GM23248 (cell line): Measurements from ENCODE around the gene LYZL6. TPM values are rescaled to one million over a fixed set of nuclear protein-coding genes. Genes with fewer than 3 reads are reported as not detected.
A peak's percentile ranks its signal among the peaks of the same experiment; 100 is the strongest.
"Not testable (repeated sequence)": the region's sequence is repeated elsewhere in the genome, so short reads cannot be mapped to it uniquely, and the experiment has no call there.

ENCODE experiments used
- DNase-seq: peaks from one replicate; pipeline ENCODE4 v3.0.0-alpha.2; 2015
- H2AFZ ChIP-seq: fragments of 200-600 bp; sonication (generic); 2 replicates; pipeline ENCODE4 v1.6.1; 2016; ENCODE audit warnings: antibody characterized with exemption
- H3F3A ChIP-seq: fragments of 200-600 bp; sonication (generic); 2 replicates; pipeline ENCODE4 v1.6.1; 2016; ENCODE audit warnings: mild to moderate bottlenecking, antibody characterized with exemption, mixed run types; ENCODE audit not compliant: insufficient read depth
- H3K27ac ChIP-seq: fragments of 200-600 bp; sonication (generic); 2 replicates; pipeline ENCODE4 v1.5.1; 2016; ENCODE audit warnings: mild to moderate bottlenecking
- H3K27me3 ChIP-seq: fragments of 200-600 bp; sonication (generic); replicated peaks from 2 replicates; pipeline ENCODE4 v1.6.1; 2016; ENCODE audit warnings: mild to moderate bottlenecking; ENCODE audit not compliant: insufficient read depth
- H3K36me3 ChIP-seq: fragments of 200-600 bp; sonication (generic); 2 replicates; pipeline ENCODE4 v1.6.1; 2016; ENCODE audit warnings: low read depth, mild to moderate bottlenecking
- H3K4me1 ChIP-seq: fragments of 200-600 bp; sonication (generic); 2 replicates; pipeline ENCODE4 v1.6.1; 2016; ENCODE audit warnings: mild to moderate bottlenecking; ENCODE audit not compliant: insufficient read depth
- H3K4me2 ChIP-seq: fragments of 200-600 bp; sonication (generic); one replicate; pipeline ENCODE4 v1.6.1; 2016; ENCODE audit warnings: mild to moderate bottlenecking; ENCODE audit not compliant: unreplicated experiment
- H3K4me3 ChIP-seq: fragments of 200-600 bp; sonication (generic); 2 replicates; pipeline ENCODE4 v1.5.1; 2016; ENCODE audit warnings: mild to moderate bottlenecking
- H3K79me2 ChIP-seq: fragments of 200-600 bp; sonication (generic); 2 replicates; pipeline ENCODE4 v1.6.1; 2016; ENCODE audit warnings: mild to moderate bottlenecking; ENCODE audit not compliant: insufficient read depth
- H3K9ac ChIP-seq: fragments of 200-600 bp; sonication (generic); 2 replicates; pipeline ENCODE4 v1.6.1; 2016; ENCODE audit warnings: mild to moderate bottlenecking
- H3K9me2 ChIP-seq: fragments of 200-600 bp; sonication (generic); 2 replicates; pipeline ENCODE4 v1.6.1; 2016; ENCODE audit warnings: mixed run types, mild to moderate bottlenecking, moderate library complexity; ENCODE audit not compliant: insufficient read depth
- H3K9me3 ChIP-seq: fragments of 200-600 bp; sonication (generic); one replicate; pipeline ENCODE4 v1.6.1; 2017; ENCODE audit warnings: low read depth
- H4K20me1 ChIP-seq: fragments of 200-600 bp; sonication (generic); 2 replicates; pipeline ENCODE4 v1.6.0; 2016; ENCODE audit not compliant: insufficient read depth
- EZH2 ChIP-seq: fragments of 200-600 bp; sonication (generic); IDR thresholded peaks from 2 replicates; pipeline ENCODE4 v1.6.1; 2018; ENCODE audit warnings: antibody characterized with exemption, mild to moderate bottlenecking; ENCODE audit not compliant: insufficient read depth, poor library complexity, severe bottlenecking
- EZH2phosphoT487 ChIP-seq: fragments of 200-600 bp; sonication (generic); IDR thresholded peaks from 2 replicates; pipeline ENCODE4 v1.6.1; 2018; ENCODE audit warnings: antibody characterized with exemption, moderate library complexity, mild to moderate bottlenecking, low read depth; ENCODE audit not compliant: insufficient read depth
- WGBS, 2 experiments: methylation state at CpG; one replicate each; pipeline ENCODE4 v1.1.6; 2015 to 2017; ENCODE audit warnings: low lambda C conversion rate in 2 of 2, low coverage in 1 of 2; ENCODE audit errors: missing lambda C conversion rate in 2 of 2; 5-methylcytosine and 5-hydroxymethylcytosine counted together
- in situ Hi-C: fragments of 300-500 bp; cut with MboI; formaldehyde crosslinking; loops from 2 replicates; pipeline ENCODE4 v1.15.0; 2020
- polyA plus RNA-seq: library from polyadenylated mRNA; unstranded; fragments of >200 nt; fragmentation: Nextera tagmentation; extraction: Ambion mirVana; gene quantifications from 2 replicates; pipeline ENCODE4 v1.2.1, GENCODE V29; 2016
- total RNA-seq: library from RNA; depleted of rRNA; stranded (reverse); fragments of >200 nt; shearing (Covaris generic); gene quantifications from 2 replicates; pipeline ENCODE4 v1.2.3, GENCODE V29; 2014

Gene LYZL6
- total and polyA plus RNA-seq, 2 experiments from 2014 or later: not detected

DNA sequence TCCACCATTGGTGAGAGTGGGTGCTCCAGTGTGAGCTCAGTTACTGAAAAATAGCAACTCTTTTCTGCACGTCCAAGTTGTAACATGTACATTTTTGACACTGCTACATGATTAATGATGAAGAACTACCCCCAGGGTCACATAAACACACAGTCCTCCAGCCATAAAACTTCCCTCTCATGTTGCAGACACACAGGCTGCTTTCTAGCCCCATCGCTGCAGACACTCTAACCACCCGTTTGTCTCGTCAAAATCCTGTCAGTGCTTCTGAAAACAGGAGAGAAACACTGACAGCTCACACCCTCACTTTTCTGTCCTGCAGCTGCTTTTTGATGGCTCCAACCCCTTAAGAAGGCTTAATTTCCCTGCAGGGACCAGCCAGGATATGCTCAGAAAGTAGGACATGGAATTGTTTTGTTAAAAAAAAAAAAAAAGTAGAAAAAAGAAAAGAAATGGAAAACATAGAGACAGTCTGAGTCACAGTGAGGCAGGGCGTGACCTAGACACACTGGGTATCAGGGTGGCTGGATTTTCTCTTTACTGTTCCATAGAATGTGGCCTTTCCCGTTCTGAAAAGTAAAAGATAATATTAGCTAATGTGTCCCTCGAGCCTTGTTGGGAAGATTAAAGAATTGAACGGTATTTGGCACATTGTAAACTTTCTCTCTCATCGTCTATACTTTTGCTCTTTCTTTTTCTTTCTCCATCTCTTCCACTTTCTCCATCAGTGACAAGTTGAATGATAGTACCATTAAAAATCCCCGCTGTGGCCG, 42.6 kb downstream of the LYZL6 start:
- 20 to 22% methylated on average over 11 of the region's 11 CpGs for WGBS, 2 experiments
- peak; percentile 42 for DNase-seq
- H3K9ac ChIP-seq: no peak overlapping the region

DNA sequence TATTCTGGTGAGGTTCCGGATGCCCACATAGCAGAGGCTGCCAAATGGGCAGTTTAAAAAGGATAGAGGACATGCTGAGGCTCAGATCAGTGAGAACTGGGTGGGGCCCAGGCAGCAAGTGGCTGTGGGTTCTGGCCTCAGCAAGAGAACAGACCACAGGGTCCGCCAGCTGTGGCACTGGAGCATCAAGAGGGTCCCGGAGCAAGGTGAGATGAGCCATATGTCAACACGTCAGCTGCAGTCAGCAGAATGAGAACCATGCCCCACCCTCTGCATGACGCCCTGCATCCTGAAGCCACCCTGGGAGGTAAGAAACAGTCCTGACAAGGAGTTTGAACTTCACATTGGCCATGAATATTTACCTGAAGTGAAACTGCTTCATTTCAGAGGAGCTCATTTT, 43.2 kb downstream of the LYZL6 start:
- no peaks in the 10 kb centered on the region for H3K79me2 ChIP-seq
- no peaks in the 10 kb centered on the region for H3K9me3 ChIP-seq
- H3K9me2 ChIP-seq: no peaks in the 10 kb centered on the region
- H3K4me3 ChIP-seq: no peak overlapping the region
- DNase-seq: no peak
- WGBS, 2 experiments: 38 to 45% methylated on average over 5 of the region's 5 CpGs
- H3K4me2 ChIP-seq: no peak overlapping the region
- H3K27ac ChIP-seq: no peak overlapping the region
- TF ChIP-seq EZH2phosphoT487 (no peak), EZH2 (no peak)
- H3K4me1 ChIP-seq: no peaks in the 10 kb centered on the region; the same call in 1 of the 2 replicates
- H3K9ac ChIP-seq: no peak overlapping the region
- in situ Hi-C loops: no loop called here
- no peaks in the 10 kb centered on the region; the same call in 1 of the 2 replicates for H3K27me3 ChIP-seq
- H3F3A ChIP-seq: no peaks in the 10 kb centered on the region
- H4K20me1 ChIP-seq: no peaks in the 10 kb centered on the region
- no peaks in the 10 kb centered on the region for H3K36me3 ChIP-seq
- H2AFZ ChIP-seq: no peak overlapping the region; the same call in 1 of the 2 replicates

More for the DNA sequence above, 42.6 kb downstream of the LYZL6 start:
- TF ChIP-seq EZH2 (no peak), EZH2phosphoT487 (no peak)
- H3K4me2 ChIP-seq: no peak overlapping the region
- H3K9me3 ChIP-seq: no peaks in the 10 kb centered on the region
- no peak overlapping the region for H3K4me3 ChIP-seq
- in situ Hi-C loops: no loop called here
- no peak overlapping the region for H3K27ac ChIP-seq
- H4K20me1 ChIP-seq: no peaks in the 10 kb centered on the region
- no peaks in the 10 kb centered on the region; the same call in 1 of the 2 replicates for H3K27me3 ChIP-seq
- H3K9me2 ChIP-seq: no peaks in the 10 kb centered on the region
- no peaks in the 10 kb centered on the region for H3K79me2 ChIP-seq
- H3K4me1 ChIP-seq: no peaks in the 10 kb centered on the region
- H3K36me3 ChIP-seq: no peaks in the 10 kb centered on the region
- H3F3A ChIP-seq: no peaks in the 10 kb centered on the region
- peak overlapping the region; percentile 38; the same call in 1 of the 2 replicates for H2AFZ ChIP-seq

DNA sequence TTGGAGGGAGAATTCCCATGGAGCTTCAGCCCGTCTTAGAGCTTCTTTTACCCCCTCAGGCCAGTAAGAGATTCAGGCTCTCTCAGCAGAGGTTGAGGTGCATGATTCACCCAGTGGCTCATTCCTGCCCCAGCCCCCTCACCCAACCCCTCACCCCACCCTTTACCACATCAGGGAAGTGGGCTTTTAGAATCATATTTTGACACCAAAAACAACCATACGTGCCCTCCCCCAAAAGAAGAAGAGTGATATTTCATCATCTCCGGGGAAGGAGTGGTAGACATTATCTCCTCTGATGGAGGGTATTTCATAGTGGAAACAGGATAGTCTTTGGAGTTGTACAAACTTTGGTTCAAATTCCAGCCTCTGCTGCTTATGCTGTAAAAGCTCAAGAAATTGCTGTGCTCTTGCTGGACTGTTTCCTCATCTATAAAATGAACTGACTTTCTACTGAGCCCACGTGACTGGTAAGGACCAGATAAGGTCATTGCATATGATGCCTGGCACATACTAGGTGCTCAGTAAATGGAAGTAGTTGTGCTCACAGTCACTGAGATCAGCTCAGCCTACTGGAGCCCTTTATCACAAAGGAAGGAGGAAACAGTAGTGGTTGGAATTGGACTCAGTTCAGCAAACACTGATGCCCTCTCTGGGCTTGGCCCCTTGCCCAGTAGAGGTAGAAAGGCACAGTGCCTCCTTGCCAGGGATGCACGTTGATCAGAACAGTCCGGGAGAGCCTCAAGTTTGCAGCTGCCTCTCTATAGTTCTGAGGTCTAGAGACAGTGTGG, 45.0 kb downstream of the LYZL6 start:
- Histone ChIP-seq H3K9me2 (no peaks in the 10 kb centered on the region), H3K36me3 (no peaks in the 10 kb centered on the region), H3K9me3 (no peaks in the 10 kb centered on the region), H4K20me1 (no peaks in the 10 kb centered on the region), H2AFZ (no peak overlapping the region), H3K4me3 (no peak overlapping the region), H3K9ac (no peak overlapping the region), H3K27ac (no peak overlapping the region), H3K27me3 (no peaks in the 10 kb centered on the region), H3K79me2 (no peaks in the 10 kb centered on the region), H3F3A (no peaks in the 10 kb centered on the region), H3K4me2 (no peak overlapping the region), H3K4me1 (no peaks in the 10 kb centered on the region; the same call in 1 of the 2 replicates)
- in situ Hi-C loops: no loop called here
- TF ChIP-seq EZH2phosphoT487: no peak
- no peak for TF ChIP-seq EZH2
- 46 to 49% methylated on average over 6 of the region's 6 CpGs for WGBS, 2 experiments
- no peak for DNase-seq

DNA sequence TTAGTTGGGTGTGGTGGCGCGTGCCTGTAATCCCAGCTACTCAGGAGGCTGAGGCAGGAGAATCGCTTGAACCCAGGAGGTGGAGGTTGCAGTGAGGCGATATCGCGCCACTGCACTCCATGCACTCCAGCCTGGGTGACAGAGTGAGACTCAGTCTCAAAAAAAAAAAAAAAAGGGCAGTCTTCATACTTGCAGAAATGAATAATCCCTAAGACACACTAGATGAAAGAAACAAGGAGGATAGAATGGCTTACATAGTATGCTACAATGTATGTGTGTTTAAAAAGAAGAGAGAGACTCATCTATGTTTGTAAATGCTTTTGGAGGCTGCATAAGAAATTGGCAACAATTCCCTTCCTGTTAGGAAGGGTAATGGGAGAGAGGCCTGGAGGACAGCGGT, 45.7 kb downstream of the LYZL6 start:
- H3K4me1 ChIP-seq, H3K4me2 ChIP-seq, H3K36me3 ChIP-seq, in situ Hi-C loops, H3F3A ChIP-seq, H3K9me2 ChIP-seq, H3K79me2 ChIP-seq, H3K4me3 ChIP-seq, H3K9me3 ChIP-seq, H2AFZ ChIP-seq, H3K27ac ChIP-seq, H3K27me3 ChIP-seq, DNase-seq, H4K20me1 ChIP-seq, H3K9ac ChIP-seq: not testable (repeated sequence)
- WGBS, 2 experiments: 85 to 86% methylated on average over 7 of the region's 7 CpGs
